HCT116 (cell line): ENCODE results near the gene LRRC75A.

Source experiments
- CTCF ChIP-seq, 3 experiments: fragments of 200-600 bp in 1 of 3; sonication (generic) in 1 of 3; IDR thresholded peaks in 2 of 3; conservative IDR thresholded peaks in 1 of 3; 2 replicates each; pipeline ENCODE4 v1.5.1; 2012 to 2017; ENCODE audit warnings: low read depth in 2 of 3, low read length in 2 of 3, antibody characterized with exemption in 1 of 3, borderline replicate concordance in 1 of 3, control low read depth in 1 of 3, mild to moderate bottlenecking in 1 of 3, mixed read lengths in 1 of 3, mixed run types in 1 of 3, moderate library complexity in 1 of 3; ENCODE audit not compliant: insufficient read depth in 1 of 3
- MAX ChIP-seq: IDR thresholded peaks from 2 replicates; pipeline ENCODE4 v1.6.1; 2012
- POLR2A ChIP-seq: IDR thresholded peaks from 2 replicates; pipeline ENCODE4 v1.7.0; 2011; ENCODE audit warnings: borderline replicate concordance; ENCODE audit not compliant: insufficient read depth, insufficient read length; ENCODE audit errors: extremely low read depth
- POLR2AphosphoS5 ChIP-seq: IDR thresholded peaks from 2 replicates; pipeline ENCODE4 v1.6.1; 2011; ENCODE audit warnings: mild to moderate bottlenecking, low read depth, low read length, moderate library complexity

DNA sequence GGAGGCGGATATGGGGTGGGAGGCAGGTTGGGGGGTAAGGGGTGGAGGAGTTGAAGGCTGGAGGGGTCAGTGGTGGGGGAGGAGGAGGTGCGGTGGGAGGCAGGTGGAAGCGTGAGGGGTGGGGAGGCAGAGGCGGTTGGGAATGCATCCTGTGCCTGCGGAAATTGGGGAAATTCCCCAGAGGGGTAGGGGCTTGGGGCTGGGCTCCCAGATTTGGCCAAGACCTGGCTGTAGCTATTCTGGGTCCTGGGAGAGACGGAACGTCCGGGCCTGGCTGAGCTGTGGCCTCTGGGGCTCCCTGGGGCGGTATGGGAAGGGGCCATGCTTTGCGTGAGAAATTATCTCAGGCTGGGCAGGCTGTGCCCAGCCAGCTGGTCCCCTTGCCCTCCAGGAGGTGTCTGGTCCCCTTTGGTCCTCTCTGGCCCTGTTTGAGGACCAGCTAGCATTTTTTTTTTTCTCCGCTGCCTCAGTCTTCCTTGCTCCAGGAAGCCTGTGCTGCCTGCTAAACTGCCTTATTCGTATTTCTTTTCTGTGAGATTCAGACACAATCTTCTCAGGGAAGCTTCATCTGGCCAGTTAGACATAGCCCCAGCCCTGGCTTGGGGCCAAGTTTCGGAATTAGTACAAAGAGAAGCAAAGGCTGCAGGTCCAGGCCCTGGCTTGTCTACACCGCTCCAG, 83.9 kb downstream of the LRRC75A start:
- TF ChIP-seq CTCF (IDR thresholded peaks at IDR 0.05 in 2 of 3, conservative IDR thresholded peaks at IDR 0.05 in 1 of 3; ENCODE audit: borderline replicate concordance in 1 of 3, insufficient read depth in 1 of 3, low read depth in 2 of 3, low read length in 2 of 3): no peak
- TF ChIP-seq POLR2A: no peak
- no peak for TF ChIP-seq MAX
- TF ChIP-seq POLR2AphosphoS5: no peak
